Endothelial cell of umbilical vein (primary cell): Measurements from ENCODE around the gene LGR4. TPM values are rescaled to one million over a fixed set of nuclear protein-coding genes. Genes with fewer than 3 reads are reported as not detected.

Experiments
- BruUV-seq: library from RNA; stranded (reverse); fragments of 400-500 nt; replicated peaks from 2 replicates; lab custom pipeline; 2021; lab: Mats Ljungman, UMichigan
- CTCF ChIA-PET: fragments of 300-600, 350-600 bp; sonication (Branson Sonifier 250); formaldehyde crosslinking; loops from one replicate; lab custom pipeline; 2021; ENCODE audit warnings: antibody characterized with exemption, inconsistent platforms; lab: Charles Lee
- POLR2A ChIA-PET: fragments of 300-600, 350-600 bp; sonication (Branson Sonifier 250); formaldehyde crosslinking; loops from one replicate; lab custom pipeline; 2021; ENCODE audit warnings: antibody characterized with exemption, inconsistent platforms; lab: Charles Lee
- DNase-seq: peaks from one replicate; pipeline ENCODE4 v3.0.0-alpha.2; 2011; ENCODE audit warnings: low read depth, low spot score
- FAIRE-seq: peaks from 2 replicates; lab custom pipeline; 2011; peaks lifted over from hg19 to GRCh38; lab: Jason Lieb, UNC
- H2AFZ ChIP-seq: 2 replicates; pipeline ENCODE4 v1.6.0; 2012; ENCODE audit warnings: low read depth, low read length, control low read depth, inconsistent platforms
- H3K27ac ChIP-seq: 2 replicates; pipeline ENCODE4 v1.5.1; 2011; ENCODE audit warnings: low read depth, mild to moderate bottlenecking, control low read depth, low read length, moderate library complexity; ENCODE audit not compliant: insufficient read depth
- H3K27me3 ChIP-seq, 2 experiments: 2 replicates each; pipeline versions ENCODE4 v1.6.0 to v1.6.1; 2011; ENCODE audit warnings: low read length in 2 of 2, mixed read lengths in 1 of 2; ENCODE audit not compliant: control insufficient read depth in 2 of 2, insufficient read depth in 2 of 2
- H3K36me3 ChIP-seq, 2 experiments: 2 replicates in 1 of 2; 3 replicates in 1 of 2; pipeline ENCODE4 v1.5.1; 2011; ENCODE audit warnings: low read length in 2 of 2, mild to moderate bottlenecking in 1 of 2, moderate library complexity in 1 of 2; ENCODE audit not compliant: control insufficient read depth in 2 of 2, insufficient read depth in 2 of 2; ENCODE audit errors: extremely low read depth in 1 of 2
- H3K4me1 ChIP-seq: 3 replicates; pipeline ENCODE4 v1.5.1; 2011; ENCODE audit warnings: mild to moderate bottlenecking, low read length; ENCODE audit not compliant: control insufficient read depth, insufficient read depth; ENCODE audit errors: extremely low read depth
- H3K4me2 ChIP-seq: 2 replicates; pipeline ENCODE4 v1.6.1; 2011; ENCODE audit warnings: low read length, control low read depth, mixed read lengths; ENCODE audit not compliant: insufficient read depth
- H3K4me3 ChIP-seq, 3 experiments: fragments of 200-600 bp in 1 of 3; sonication (generic), shearing (Covaris generic) in 1 of 3; replicated peaks in 1 of 3; 2 replicates each; pipeline ENCODE4 v1.5.1; 2011 to 2016; ENCODE audit warnings: control low read depth in 3 of 3, low read length in 3 of 3, mild to moderate bottlenecking in 2 of 3, inconsistent platforms in 1 of 3, low read depth in 1 of 3, moderate library complexity in 1 of 3; ENCODE audit not compliant: insufficient read depth in 1 of 3
- H3K79me2 ChIP-seq: 2 replicates; pipeline ENCODE4 v1.6.0; 2012; ENCODE audit warnings: low read length, inconsistent platforms; ENCODE audit not compliant: control insufficient read depth, insufficient read depth
- H3K9ac ChIP-seq: replicated peaks from 2 replicates; pipeline ENCODE3; 2011; ENCODE audit warnings: low read length, control low read depth; ENCODE audit not compliant: insufficient read depth; ENCODE audit errors: extremely low read depth
- H3K9me1 ChIP-seq: replicated peaks from 3 replicates; pipeline ENCODE4 v1.6.0; 2011; ENCODE audit warnings: mild to moderate bottlenecking, low read length; ENCODE audit not compliant: control insufficient read depth, insufficient read depth; ENCODE audit errors: extremely low read depth
- H3K9me3 ChIP-seq: replicated peaks from 2 replicates; pipeline ENCODE4 v1.5.1; 2012; ENCODE audit warnings: low read length, inconsistent platforms; ENCODE audit not compliant: control insufficient read depth, insufficient read depth
- H4K20me1 ChIP-seq: replicated peaks from 2 replicates; pipeline ENCODE3; 2011; ENCODE audit warnings: mild to moderate bottlenecking, low read length; ENCODE audit not compliant: control insufficient read depth, insufficient read depth; ENCODE audit errors: extremely low read depth
- CTCF ChIP-seq, 2 donors: IDR thresholded peaks; 1 replicate in 1 of 2; 2 replicates in 1 of 2; pipeline ENCODE4 v1.5.1; 2011; ENCODE audit warnings: low read length in 2 of 2, mild to moderate bottlenecking in 2 of 2, moderate library complexity in 2 of 2, control low read depth in 1 of 2, inconsistent platforms in 1 of 2, low read depth in 1 of 2; ENCODE audit not compliant: insufficient read depth in 1 of 2; ENCODE audit errors: extremely low read depth in 1 of 2
- EZH2 ChIP-seq: IDR thresholded peaks from 2 replicates; pipeline ENCODE4 v1.6.1; 2012; ENCODE audit warnings: borderline replicate concordance, low read depth, mild to moderate bottlenecking, moderate library complexity, low read length, inconsistent platforms; ENCODE audit not compliant: severe bottlenecking
- FOS ChIP-seq: IDR thresholded peaks from 2 replicates; pipeline ENCODE4 v1.6.1; 2011; ENCODE audit warnings: mild to moderate bottlenecking, low read length, moderate library complexity, borderline replicate concordance; ENCODE audit not compliant: insufficient read depth
- GATA2 ChIP-seq: IDR thresholded peaks from 2 replicates; pipeline ENCODE4 v1.7.0; 2011; ENCODE audit warnings: low read depth, mild to moderate bottlenecking, moderate library complexity, mixed read lengths, low read length; ENCODE audit not compliant: insufficient read length, insufficient read depth
- JUN ChIP-seq: IDR thresholded peaks from 2 replicates; pipeline ENCODE4 v1.6.1; 2011; ENCODE audit warnings: borderline replicate concordance, low read depth; ENCODE audit not compliant: insufficient read length, insufficient read depth
- MAX ChIP-seq: IDR thresholded peaks from 2 replicates; pipeline ENCODE4 v1.6.1; 2011; ENCODE audit not compliant: insufficient read depth, insufficient read length
- MYC ChIP-seq: IDR thresholded peaks from one replicate; pipeline ENCODE4 v1.6.1; 2011; ENCODE audit warnings: mild to moderate bottlenecking, low read depth, low read length
- POLR2A ChIP-seq: IDR thresholded peaks from 2 replicates; pipeline ENCODE4 v1.6.1; 2012; ENCODE audit warnings: low read depth, mild to moderate bottlenecking, control low read depth, low read length
- POLR2AphosphoS5 ChIP-seq: IDR thresholded peaks from 2 replicates; pipeline ENCODE4 v1.6.1; 2012; ENCODE audit warnings: low read depth, mild to moderate bottlenecking, control low read depth, low read length, moderate library complexity; ENCODE audit not compliant: insufficient read depth
- dilution Hi-C: fragments of 300-500 bp; cut with MboI; formaldehyde crosslinking; loops from one replicate; pipeline ENCODE4 v1.15.0; 2019; ENCODE audit warnings: low sequenced_read_pairs; ENCODE audit not compliant: extremely low pct_ligation_motif_present
- intact Hi-C: fragments of 100-400 bp; cut with micrococcal nuclease; formaldehyde crosslinking; loops from one replicate; pipeline ENCODE4 v1.10.0; 2022
- polyA plus RNA-seq, 4 experiments: library from polyadenylated mRNA; depleted of rRNA in 3 of 4; stranded (reverse) in 3 of 4; unstranded in 1 of 4; fragments of >200 nt; gene quantifications; 2 replicates each; pipeline versions ENCODE4 v1.2.1 to v1.2.3, GENCODE V29; 2011 to 2012; ENCODE audit warnings: missing spikeins in 1 of 4
- total RNA-seq: library from RNA; stranded (reverse); gene quantifications from 2 replicates; pipeline ENCODE4 v1.2.3, GENCODE V29; 2021

LGR4 gene
- total and polyA plus RNA-seq, 2 donors (not counting 3 experiments of a cell fraction or from before 2014, with no cell fraction given): 1.3 to 3.1 TPM

- H3K9me3 ChIP-seq: no peaks in the 10 kb centered on the region
- dilution Hi-C loops: no loop called here
Measured at GRCh38 chr11:27347359-27348339, 124.9 kb downstream of the LGR4 start.

More at GRCh38 chr11:27347359-27348339, 124.9 kb downstream of the LGR4 start:
- Histone ChIP-seq H3K27me3 (no peaks in the 10 kb centered on the region), H3K4me1 (no peaks in the 10 kb centered on the region), H3K79me2 (no peaks in the 10 kb centered on the region), H4K20me1 (no peaks in the 10 kb centered on the region), H3K4me2 (no peak overlapping the region), H2AFZ (no peak overlapping the region), H3K27ac (no peak overlapping the region), H3K36me3 (no peaks in the 10 kb centered on the region), H3K9ac (no peak overlapping the region), H3K4me3 (no peak overlapping the region), H3K9me1 (no peaks in the 10 kb centered on the region)
- no peak for DNase-seq
- intact Hi-C loops: no loop called here
- BruUV-seq: no TSS peak
- TF ChIP-seq EZH2 (no peak), CTCF (IDR thresholded peaks at IDR 0.05; ENCODE audit: extremely low read depth in 1 of 2, insufficient read depth in 1 of 2, low read depth in 1 of 2, low read length in 2 of 2) (no peak), FOS (no peak), MAX (no peak), POLR2A (no peak), GATA2 (no peak), JUN (no peak), POLR2AphosphoS5 (no peak), MYC (no peak)
- ChIA-PET CTCF (no interaction called here), POLR2A (no interaction called here)
- FAIRE-seq: no peak
